HG03280 (cell line): ENCODE measurements around the gene GAK.

ENCODE experiments used
- ATAC-seq: cut with Tn5 transposase; IDR thresholded peaks from one replicate; pipeline ENCODE4 v1.9.1; 2021; ENCODE audit warnings: mild to moderate bottlenecking, moderate library complexity; ENCODE audit not compliant: unreplicated experiment

Gene GAK

DNA sequence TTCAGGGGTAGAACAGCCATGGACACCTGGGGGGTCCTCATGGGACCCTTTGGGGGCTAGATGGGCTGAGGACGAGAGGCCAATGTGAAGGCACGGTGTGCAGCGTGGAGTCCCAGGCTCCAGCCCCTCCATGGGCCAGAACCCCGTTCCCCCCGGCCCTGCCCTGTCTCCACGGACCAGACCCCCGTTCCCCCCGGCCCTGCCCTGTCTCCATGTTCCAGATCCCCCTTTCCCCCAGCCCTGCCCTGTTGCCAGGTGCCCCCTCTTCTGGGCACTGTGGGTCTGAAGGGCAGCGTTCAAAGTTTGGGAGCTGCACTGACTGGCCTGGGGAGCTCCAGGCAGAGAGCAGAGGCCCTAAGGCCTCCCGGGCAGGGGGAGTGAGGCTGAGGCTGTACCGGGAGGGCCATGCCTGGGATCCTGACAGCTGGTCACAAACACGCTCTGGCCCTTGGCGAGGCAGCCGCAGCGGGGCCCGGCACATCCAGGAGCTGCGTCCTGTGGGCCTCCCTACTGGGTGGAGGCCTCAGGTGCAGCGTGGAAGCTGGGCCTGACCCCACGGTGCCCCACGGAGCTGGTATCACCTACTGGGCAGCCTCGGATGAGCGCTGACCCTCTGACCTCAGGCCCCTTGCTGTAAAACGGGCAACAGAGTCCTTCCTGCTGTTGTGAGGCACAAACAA lies 32.4 kb upstream of the GAK start:
- no peak for ATAC-seq

GRCh38 chr4:963276-964225 lies 31.4 kb upstream of the GAK start:
- ATAC-seq: no peak

DNA sequence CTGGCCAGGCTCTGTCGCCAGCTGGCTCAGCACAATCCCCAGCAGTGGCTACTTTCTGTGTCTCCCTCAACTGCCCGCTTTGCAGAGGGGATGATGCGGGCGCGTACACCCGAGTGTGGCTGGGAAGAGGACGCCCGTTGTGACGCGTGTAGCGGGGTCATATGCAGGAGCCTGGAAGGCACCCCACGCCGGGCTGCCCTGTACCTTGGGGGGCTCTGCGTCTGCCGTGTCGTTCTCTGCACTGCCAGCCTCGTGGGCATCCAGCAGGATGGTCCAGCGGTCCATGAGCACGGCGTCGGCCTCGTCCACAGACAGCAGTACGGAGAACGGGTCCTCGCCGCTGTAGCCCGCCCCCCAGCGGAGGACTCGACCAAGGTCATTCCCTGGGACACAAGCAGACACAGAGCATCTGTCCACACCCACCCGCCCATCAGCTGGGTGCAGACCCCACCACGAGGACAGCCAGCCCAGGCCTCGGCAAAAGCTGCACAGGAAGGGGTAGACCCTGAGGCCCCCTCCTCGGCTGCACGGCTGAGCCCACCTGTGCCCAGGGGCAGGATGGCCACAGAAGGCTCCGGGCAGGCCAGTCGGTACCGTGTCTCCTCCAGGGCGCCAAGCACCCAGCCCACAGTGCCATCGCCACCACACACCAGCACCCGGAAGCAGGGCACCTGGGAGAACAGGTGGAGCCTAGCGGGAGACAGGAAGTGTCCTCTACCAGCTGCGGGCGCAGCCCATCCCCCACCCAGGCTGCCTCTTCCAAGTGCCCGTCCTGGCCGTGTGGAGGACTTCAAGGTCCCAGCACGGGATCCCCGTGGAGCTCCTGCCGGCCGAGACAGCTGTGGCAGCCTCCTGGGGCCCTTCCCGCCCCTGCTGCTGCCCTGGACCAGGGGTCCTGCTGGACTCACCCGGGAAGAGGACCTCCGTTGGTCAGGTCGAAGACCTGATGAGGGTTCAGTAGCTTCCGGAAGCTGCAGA lies 30.4 kb upstream of the GAK start:
- ATAC-seq: no peak

- no peak for ATAC-seq
These were observed 29.5 kb upstream of the GAK start for GRCh38 chr4:961351-962230.

GRCh38 chr4:960636-961350 lies 28.7 kb upstream of the GAK start:
- no peak for ATAC-seq

DNA sequence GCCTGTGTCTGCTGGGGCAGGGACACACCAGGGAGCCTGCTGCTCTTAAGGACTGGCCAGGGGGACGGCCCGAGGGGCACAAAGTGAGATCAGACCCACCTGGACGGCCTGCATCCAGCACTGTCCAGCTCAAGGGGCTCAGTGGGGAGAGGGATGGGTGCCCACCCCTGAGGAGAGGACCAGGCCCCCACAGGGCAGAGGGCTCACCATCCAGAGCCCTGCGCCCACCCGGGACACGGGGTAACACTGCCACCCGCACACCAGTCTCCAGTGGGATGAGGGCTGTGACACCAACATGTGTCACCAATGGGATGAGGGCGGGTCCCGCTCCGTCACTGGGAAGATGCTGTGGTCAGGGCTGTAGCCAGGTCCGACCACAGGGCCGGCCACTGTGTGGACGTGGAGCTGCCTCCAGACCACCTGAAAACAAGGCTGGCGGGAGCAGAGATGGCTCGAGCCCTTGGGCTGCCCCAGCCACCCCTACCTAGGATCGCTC lies 28.1 kb upstream of the GAK start:
- no peak for ATAC-seq

- no peak for ATAC-seq
These were observed 27.4 kb upstream of the GAK start for GRCh38 chr4:959338-960139.

- no peak for ATAC-seq
These were observed 26.7 kb upstream of the GAK start for GRCh38 chr4:958696-959337.

GRCh38 chr4:958314-958665 lies 26.2 kb upstream of the GAK start:
- ATAC-seq: no peak

DNA sequence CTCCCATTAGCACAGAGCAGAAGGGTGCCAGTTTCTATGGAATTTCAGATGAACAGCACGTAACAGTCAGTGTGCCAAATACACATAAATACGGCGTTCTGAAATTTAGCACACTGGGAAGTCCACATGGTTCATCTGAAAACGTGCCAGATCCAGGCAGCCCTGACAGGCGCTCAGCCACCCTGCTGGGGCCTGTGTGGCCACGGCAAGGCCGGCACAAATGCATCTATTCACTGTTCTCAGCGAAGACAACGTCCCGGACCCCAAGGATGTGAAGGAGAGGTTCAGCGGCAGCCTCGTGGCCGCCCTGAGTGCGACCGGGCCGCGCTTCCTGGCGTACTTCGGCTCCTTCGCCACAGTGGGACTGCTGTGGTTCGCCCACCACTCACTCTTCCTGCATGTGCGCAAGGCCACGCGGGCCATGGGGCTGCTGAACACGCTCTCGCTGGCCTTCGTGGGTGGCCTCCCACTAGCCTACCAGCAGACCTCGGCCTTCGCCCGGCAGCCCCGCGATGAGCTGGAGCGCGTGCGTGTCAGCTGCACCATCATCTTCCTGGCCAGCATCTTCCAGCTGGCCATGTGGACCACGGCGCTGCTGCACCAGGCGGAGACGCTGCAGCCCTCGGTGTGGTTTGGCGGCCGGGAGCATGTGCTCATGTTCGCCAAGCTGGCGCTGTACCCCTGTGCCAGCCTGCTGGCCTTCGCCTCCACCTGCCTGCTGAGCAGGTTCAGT lies 25.6 kb upstream of the GAK start:
- ATAC-seq: no peak

GRCh38 chr4:957231-957580 lies 25.1 kb upstream of the GAK start:
- no peak for ATAC-seq

- no peak for ATAC-seq
These were observed 24.6 kb upstream of the GAK start for GRCh38 chr4:956531-957230.

- no peak for ATAC-seq
These were observed 23.8 kb upstream of the GAK start for GRCh38 chr4:955931-956381.

- no peak for ATAC-seq
These were observed 23.2 kb upstream of the GAK start for GRCh38 chr4:955161-955921.

GRCh38 chr4:954211-955020 lies 22.3 kb upstream of the GAK start:
- ATAC-seq: no peak
